H1 (cell line): ENCODE measurements around the gene ANKRD13C. TPM values are rescaled to one million over a fixed set of nuclear protein-coding genes. Genes with fewer than 3 reads are reported as not detected.

ENCODE experiments used
- ASH2L ChIP-seq: fragments of 200-600, 300-600 bp; sonication (generic); IDR thresholded peaks from one replicate; pipeline ENCODE4 v1.7.1; 2017; ENCODE audit warnings: low read length
- BCL11A ChIP-seq, 2 experiments: IDR thresholded peaks; one replicate each; pipeline ENCODE4 v1.6.1; 2011; ENCODE audit warnings: low read depth in 2 of 2, low read length in 2 of 2, mild to moderate bottlenecking in 2 of 2
- KDM1A ChIP-seq: fragments of 200-600, 300-600 bp; sonication (generic); IDR thresholded peaks from 2 replicates; pipeline ENCODE4 v1.7.1; 2016; ENCODE audit warnings: mild to moderate bottlenecking, low read length, borderline replicate concordance
- YY1 ChIP-seq: IDR thresholded peaks from 2 replicates; pipeline ENCODE4 v1.6.1; 2011; ENCODE audit warnings: low read depth, mild to moderate bottlenecking, low read length
- polyA plus RNA-seq, 7 experiments: library from polyadenylated mRNA; depleted of rRNA in 3 of 7; stranded (reverse) in 5 of 7; unstranded in 2 of 7; fragments of >200 nt in 5 of 7; fragments of 200-250 nt in 2 of 7; gene quantifications; 1 replicate in 5 of 7; 2 replicates in 1 of 7; 4 replicates in 1 of 7; pipeline versions ENCODE4 v1.2.1 to v1.2.3, GENCODE V29; 2011 to 2013; ENCODE audit warnings: missing spikeins in 2 of 7, mixed read lengths in 2 of 7
- total RNA-seq: library from RNA; stranded (reverse); fragmentation: NEBNext Ultra II Directional; extraction: Animal tissue kit (Norgen Biotek cat#: 25700); gene quantifications from 2 replicates; pipeline ENCODE4 v1.2.1, GENCODE V29; 2021
- TF ChIP-seq, protein P1 (sequence below), 3 experiments: IDR thresholded peaks; 1 replicate in 2 of 3; 2 replicates in 1 of 3; pipeline versions ENCODE4 v1.5.1 to v1.6.1; 2011; ENCODE audit warnings: low read length in 3 of 3, mild to moderate bottlenecking in 3 of 3, inconsistent platforms in 2 of 3, low read depth in 1 of 3, moderate library complexity in 1 of 3; ENCODE audit not compliant: insufficient read depth in 1 of 3; ENCODE audit errors: control extremely low read depth in 1 of 3
- TF ChIP-seq, protein P2 (sequence below): IDR thresholded peaks from 2 replicates; pipeline ENCODE4 v1.6.1; 2012; ENCODE audit warnings: inconsistent platforms
- TF ChIP-seq, protein P3 (sequence below): IDR thresholded peaks from 2 replicates; pipeline ENCODE4 v1.6.1; 2012; ENCODE audit warnings: low read length, inconsistent platforms

The ANKRD13C gene
- total and polyA plus RNA-seq, 2 of the 8 experiments (the other 6 are each of a cell fraction or from before 2014, with no cell fraction given) = 4.8 to 21.7 TPM

DNA sequence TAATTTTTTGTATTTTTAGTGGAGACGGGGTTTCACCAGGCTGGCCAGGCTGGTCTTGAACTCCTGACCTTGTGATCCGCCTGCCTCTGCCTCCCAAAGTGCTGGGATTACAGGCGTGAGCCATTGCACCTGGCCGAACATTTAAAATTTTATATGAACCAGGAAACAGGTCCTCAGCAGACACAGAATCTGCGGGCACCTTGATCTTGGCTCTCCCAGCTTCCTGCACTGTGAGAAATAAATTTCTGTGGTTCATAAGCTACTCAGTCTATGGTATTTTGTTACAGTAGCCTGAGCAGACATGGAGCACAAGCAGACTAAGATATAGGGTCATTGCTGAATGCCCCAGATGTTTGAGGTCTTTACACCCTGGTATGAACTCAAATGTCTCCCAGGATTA is 33.0 kb upstream of the ANKRD13C start (continued):
- TF ChIP-seq, protein P1, sequence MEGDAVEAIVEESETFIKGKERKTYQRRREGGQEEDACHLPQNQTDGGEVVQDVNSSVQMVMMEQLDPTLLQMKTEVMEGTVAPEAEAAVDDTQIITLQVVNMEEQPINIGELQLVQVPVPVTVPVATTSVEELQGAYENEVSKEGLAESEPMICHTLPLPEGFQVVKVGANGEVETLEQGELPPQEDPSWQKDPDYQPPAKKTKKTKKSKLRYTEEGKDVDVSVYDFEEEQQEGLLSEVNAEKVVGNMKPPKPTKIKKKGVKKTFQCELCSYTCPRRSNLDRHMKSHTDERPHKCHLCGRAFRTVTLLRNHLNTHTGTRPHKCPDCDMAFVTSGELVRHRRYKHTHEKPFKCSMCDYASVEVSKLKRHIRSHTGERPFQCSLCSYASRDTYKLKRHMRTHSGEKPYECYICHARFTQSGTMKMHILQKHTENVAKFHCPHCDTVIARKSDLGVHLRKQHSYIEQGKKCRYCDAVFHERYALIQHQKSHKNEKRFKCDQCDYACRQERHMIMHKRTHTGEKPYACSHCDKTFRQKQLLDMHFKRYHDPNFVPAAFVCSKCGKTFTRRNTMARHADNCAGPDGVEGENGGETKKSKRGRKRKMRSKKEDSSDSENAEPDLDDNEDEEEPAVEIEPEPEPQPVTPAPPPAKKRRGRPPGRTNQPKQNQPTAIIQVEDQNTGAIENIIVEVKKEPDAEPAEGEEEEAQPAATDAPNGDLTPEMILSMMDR (IDR thresholded peaks at IDR 0.05; ENCODE audit: control extremely low read depth in 1 of 3, insufficient read depth in 1 of 3, low read depth in 1 of 3, low read length in 3 of 3) = no peak
- TF ChIP-seq, protein P2, sequence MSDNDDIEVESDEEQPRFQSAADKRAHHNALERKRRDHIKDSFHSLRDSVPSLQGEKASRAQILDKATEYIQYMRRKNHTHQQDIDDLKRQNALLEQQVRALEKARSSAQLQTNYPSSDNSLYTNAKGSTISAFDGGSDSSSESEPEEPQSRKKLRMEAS = no peak
- no peak for TF ChIP-seq BCL11A (IDR thresholded peaks at IDR 0.05; ENCODE audit: low read depth in 2 of 2, low read length in 2 of 2)
- TF ChIP-seq KDM1A = no peak
- TF ChIP-seq YY1 = no peak
- TF ChIP-seq, protein P3, sequence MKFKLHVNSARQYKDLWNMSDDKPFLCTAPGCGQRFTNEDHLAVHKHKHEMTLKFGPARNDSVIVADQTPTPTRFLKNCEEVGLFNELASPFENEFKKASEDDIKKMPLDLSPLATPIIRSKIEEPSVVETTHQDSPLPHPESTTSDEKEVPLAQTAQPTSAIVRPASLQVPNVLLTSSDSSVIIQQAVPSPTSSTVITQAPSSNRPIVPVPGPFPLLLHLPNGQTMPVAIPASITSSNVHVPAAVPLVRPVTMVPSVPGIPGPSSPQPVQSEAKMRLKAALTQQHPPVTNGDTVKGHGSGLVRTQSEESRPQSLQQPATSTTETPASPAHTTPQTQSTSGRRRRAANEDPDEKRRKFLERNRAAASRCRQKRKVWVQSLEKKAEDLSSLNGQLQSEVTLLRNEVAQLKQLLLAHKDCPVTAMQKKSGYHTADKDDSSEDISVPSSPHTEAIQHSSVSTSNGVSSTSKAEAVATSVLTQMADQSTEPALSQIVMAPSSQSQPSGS = no peak
- TF ChIP-seq ASH2L = no peak
